ENCODE results near the gene MYBL2.

Gene MYBL2

DNA sequence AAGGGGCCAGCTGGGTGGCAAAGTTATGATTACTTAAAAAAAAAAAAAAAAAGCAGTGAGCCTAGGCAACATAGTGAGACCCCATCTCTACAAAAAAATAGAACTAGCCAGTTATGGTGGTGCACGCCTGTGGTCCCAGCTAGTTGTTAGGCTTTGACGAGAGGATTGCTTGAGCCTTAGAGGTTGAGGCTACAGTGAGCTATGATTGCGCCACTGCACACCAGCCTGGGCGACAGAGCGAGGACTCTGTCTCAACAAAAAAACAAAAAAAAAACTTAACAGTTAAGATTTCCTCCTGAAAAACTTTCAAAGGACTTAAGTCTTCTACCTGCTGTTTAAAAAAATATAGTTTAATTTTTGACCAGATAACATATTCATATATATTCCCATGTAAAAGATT lies 57.5 kb downstream of the MYBL2 start:
- DNase-seq: no peak

DNA sequence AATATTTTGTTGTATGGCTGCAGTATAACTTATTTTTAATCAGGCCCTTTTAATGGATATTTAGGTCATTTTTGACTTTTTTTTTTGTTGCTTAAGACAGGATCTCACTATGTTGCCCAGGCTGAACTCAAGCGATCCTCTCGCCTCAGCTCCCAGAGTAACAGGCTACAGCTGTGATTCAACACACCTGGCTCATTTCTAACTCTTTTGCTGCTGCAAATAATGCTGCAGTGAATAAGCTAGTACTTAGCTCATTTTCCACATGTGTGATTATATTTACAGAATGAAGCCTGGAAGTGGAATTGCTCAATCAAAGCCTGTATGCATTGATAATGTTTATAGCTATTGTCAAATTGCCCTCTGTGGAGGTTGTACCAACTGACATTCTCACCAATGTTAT lies 58.8 kb downstream of the MYBL2 start:
- DNase-seq: peak; percentile 43 to 50

DNA sequence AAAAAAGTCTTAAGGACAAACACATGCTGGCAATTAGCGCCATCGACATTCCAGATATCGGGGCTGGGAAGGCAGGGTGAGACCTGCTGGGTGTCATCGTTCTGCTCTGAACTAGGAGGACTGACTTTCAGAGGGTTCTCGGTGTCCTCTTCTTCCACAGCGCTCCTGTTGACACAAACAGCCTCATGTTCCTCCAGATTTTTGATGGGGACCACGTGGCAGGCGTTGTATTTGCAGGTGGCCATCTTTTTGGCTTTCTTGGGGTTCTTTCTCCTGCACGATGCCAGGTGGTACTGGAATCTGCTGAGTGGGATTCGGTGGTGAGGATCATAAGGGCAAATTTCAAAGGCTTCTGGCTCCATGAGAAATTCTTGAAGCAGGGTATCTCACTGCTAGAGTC lies 59.4 kb downstream of the MYBL2 start:
- DNase-seq: no peak

DNA sequence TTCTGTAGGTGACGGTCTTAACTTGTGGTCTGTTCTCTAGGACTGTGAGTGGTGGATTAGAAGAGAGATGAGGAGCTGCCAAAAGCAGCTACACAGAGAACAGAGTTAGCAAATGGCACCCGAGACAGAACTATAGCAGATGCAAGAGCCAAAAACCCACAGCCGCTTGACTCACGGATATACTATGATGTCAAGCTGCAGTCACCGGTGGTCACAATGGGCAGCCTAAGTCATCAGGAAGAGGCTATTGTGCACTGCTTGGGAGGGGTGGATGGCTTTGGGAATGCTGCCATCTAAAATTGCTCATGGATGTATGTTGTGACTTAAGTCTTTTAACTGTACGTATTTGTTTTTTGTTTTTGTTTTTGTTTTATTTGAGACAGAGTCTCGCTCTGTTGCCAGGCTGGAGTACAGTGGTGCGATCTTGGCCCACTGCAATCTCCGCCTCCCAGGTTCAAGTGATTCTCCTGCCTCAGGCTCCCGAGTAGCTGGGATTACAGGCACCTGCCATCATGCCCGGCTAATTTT lies 60.0 kb downstream of the MYBL2 start, which contains the start of gene GTSF1L:
Gene GTSF1L, minus strand, starts transcription at position 192 of the 528 bp plus-strand sequence. CDS start 308 bp downstream, outside the sequence.
- no peak for DNase-seq

DNA sequence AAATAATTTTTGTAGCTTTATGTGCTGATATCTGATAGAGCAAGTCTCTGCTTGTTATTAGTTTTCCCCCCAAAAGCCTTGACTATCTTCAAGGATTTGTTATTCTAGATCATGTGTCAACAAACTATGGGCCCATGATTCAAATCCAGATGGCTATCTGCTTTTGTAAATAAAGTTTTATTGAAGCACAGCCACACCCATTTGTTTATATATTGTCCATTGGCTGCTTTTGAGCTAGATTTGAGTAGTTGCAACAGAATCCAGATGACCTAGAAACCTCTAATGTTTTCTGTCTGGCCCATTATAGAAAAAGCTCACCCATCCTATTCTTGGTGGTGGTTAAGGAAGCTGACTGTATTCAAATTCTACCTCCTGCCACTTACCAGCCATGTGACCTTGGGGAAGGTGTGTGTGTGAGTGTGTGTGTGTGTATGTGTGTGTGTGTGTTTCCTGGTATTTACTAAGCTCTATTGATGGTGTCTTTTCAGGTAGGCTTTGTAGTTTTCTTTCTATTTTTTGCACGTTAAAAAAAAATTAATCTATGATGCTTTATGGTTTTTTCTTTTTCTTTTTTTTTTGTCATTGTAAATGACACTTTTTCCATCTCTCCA lies 61.2 kb downstream of the MYBL2 start:
- no peak for DNase-seq

DNA sequence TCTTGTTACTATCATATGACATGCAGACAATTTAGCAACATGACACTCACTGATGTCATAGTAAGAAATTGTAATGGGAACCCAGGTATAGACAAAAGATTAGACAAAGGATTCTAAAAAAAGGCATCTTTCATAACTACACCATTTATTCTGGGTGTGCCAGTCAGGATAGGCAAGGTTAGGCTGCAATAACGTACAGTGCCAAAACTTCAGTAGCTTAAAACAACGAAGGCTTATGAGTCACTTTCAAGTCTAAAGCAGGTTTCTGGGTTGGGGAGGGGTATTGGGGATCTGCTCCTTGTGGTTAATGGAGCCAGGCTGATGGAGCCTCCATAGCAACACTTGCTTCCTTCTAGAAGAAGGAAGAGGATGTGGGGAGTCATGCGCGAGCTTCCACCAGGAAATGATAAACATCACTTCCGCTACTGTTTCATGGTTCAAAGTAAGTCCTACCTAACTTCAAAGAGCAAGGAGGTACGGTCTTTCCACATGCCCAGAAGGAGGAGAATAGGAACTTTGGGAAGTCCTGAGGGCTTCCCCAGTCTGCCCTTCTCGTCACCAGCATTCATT lies 61.9 kb downstream of the MYBL2 start:
- no peak for DNase-seq

DNA sequence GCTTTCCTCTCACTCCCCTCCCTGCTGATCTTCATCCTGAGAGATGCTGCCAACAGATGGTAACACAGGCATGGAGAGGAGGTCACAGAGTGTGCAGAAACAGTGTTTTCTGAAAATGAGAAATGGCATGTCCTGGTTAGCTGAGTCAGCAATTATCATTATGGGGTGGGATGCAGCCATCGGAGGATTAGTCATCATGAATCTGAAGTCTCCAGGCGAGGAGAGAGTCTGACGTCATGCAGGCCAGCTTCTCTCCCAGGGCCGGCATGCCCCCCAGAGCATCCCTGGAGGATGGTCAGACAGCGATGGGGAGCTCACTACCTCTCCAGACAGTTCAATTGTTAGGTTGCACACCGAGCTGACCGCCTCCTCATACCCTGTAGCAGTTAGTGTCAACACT lies 64.6 kb downstream of the MYBL2 start:
- no peak for DNase-seq

DNA sequence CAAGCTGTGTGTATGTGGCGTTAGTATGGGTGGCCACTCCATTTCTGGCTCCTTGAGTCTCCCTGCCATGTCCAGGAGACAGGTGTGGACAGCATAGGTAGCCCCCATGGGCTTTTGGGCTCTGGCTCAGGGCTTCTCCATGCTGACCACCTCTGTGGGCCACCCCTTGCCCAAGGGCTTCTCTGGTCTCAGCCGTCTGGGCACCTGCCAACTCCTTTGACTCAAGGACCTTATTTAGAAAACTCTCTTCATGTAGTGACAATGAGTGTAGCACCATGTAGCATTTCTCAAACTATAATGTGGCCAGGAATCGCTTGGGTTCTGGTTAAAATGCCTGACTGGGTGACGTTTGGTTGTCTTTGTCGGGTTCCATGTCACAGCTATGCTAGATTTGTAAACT lies 65.0 kb downstream of the MYBL2 start:
- no peak for DNase-seq

DNA sequence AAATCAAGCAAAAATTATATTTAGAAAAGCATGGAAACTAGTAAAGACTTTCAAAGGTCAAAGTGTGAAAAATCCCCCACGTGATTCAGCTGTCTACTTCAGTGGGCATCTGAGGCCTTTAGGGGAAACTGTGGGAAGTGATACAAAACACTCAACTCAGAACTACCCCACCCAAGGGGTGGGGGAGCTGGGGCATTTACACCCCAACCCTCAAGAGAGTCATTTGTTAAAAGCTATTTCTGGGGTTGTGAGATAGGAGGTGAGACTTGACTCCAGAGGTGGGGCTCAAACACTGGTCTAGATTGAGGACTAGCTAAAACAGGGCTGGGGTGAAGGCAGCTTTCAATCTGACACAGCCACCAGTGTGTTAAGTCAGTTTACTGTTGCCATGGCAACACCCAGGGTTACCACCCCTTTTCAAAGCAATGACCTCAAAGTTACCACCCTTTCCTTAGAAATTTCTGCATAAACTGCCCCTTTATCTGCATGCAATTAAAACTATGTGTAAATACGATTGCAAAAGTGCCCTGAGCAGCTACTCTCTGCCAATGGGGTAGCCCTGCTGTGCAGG lies 69.8 kb downstream of the MYBL2 start:
- DNase-seq: no peak

DNA sequence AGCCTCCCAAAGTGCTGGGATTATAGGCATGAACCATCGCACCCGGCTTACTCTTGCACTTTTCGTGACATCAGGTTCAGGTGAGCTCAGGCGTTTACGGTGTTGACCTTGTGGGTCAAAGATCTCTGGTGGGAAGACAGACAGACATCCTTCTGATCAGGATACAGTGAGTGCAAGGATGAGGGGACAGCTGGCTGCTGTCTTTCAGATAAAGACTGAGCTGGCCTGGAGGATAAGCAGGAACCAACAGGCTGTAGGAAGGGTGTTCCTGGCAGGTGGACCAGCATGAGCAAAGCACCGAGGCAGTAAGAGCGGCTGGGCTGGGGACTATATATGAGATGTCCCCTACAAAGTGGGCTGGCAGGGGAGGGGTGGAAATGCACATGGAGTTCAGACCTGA lies 71.0 kb downstream of the MYBL2 start:
- no peak for DNase-seq

DNA sequence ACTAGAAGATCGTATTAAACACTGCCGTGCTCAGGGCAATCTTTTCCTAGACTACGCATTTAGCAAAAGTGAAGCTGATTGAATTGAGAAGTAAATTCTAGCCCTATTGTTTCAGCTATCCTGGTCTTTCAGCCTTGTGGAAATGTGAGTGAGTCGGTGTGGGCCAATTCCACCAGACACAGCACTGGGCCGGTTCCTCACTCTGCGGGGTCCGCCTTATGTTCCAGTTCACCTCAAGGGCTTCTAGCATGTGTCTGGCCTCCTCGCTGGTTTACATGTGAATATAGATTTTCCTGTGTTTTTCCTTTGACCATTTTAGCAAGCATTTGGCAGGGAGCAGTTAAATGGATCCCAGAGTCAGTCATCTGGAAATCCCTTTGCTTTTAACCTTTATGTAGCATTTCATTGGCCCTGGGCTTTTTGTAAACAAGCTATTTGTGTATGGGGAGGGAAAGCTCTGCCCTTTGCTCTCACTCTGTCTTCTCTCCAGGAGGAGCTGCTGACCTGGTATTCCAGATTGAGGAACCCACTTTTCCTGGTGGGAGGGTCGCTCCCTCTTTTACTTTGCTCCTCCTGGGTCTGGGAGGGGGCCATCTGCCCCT lies 72.3 kb downstream of the MYBL2 start:
- DNase-seq: no peak

DNA sequence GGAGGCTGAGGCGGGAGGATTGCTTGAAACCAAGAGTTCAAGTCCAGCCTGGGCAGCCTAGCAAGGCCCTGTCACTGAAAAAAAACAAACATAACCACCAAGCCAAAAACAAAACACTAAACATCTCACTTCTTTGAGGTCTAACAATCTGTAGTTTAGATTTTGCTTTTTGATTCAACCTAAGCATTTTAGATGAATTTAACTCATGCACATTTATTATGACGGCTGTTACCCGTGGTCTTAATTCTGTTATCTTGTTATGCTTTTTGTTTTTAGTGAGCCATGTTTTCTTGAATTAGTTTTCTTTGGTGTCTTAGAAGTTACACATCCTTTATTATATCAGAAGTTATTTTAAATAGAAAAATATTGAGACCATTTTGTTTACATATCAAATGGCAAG lies 73.7 kb downstream of the MYBL2 start:
- DNase-seq: no peak

DNA sequence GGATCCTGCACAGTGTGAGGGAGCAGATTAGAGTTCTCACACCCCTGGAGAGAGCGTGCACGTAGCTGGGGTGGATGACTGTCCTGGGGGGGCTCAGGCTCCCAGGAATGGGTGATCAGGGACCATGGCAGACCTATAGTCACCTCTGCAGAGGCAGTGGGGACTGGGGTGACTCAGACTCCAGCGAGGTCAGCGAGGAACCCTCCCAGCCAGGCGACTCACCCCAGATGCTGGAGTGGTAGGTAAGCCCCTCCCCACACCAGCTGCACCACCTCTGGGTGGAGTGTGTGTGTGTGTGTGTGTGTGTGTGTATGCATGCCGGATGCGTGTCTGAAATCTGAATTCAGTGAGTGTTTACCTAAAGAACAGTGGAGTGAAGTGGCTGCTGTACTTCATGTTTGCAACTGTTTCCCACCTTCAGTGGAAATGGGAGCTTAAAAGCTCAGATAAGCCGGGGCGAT lies 77.3 kb downstream of the MYBL2 start:
- DNase-seq: no peak

DNA sequence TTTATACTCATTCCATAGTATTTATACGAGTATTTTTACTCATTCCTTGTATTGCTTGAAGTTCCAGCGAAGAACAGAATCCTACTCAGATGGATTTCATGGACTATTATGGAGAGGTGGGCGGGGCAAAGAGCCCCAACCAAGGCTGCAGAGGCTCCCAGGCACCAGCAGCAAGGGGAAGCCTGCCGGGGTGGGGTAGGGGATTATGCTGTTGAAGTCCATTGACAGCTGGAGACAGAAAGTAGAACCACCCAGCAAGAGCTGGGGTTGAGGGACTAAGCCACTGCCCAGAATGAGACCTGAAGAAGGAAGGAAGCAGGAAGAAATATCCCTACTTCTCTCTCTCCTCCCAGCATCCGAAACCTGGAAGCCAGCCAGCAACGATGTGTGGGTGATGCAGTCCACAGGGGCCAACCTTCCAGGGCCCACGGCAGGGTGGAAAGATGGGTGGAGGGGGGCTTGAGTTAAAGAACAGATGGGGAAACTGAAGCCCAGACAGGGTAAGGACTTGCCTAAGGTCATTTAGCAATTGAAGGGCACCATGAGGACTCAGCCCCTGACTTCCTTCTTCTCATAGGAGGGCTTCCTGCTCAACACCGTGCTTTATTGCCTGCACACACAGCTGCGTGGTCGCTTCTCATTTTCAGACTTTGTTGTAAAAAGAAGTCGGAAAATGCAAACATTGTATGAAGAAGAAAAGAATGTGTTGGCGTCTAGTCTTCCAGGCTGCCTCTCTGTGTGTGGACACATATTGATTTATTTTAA lies 78.2 kb downstream of the MYBL2 start:
- no peak for DNase-seq

DNA sequence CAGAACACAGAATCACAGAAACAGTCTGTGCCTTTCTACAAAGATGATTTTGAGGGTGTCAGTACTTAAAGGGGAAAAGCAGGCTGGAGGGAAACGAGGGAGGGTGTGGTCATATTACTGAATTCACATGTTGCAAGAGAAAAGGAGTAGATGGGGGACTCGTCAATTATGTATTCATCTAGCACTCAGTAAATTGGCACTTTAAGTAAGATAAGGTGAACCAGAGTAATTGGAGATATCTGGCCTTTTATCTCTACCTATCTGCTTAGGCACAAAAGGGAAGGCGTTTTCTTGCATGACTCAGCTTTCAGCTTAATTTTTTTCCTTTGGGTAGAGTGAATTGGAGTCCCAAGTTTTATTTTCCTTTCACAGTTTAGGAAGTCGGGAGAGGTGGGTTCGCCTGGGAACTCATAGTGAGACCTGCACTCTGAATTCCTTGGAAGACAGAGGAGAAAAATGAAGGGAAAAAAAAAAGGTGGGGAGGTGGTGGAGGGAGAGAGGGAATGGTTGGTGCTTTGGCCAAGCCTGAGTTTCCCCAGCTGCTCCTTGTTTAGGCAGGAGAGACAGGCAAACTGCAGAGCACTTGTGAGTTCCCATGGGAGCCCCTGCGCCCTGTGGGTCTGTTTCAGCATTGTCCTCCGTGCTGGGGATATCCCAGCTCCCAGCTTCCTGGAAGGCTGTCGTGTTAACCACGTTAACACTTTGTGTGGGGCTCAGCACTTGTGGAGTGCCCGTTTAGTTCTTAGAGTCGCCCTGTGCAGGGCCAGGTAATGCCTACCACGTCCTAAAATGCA lies 79.6 kb downstream of the MYBL2 start:
- no peak for DNase-seq

DNA sequence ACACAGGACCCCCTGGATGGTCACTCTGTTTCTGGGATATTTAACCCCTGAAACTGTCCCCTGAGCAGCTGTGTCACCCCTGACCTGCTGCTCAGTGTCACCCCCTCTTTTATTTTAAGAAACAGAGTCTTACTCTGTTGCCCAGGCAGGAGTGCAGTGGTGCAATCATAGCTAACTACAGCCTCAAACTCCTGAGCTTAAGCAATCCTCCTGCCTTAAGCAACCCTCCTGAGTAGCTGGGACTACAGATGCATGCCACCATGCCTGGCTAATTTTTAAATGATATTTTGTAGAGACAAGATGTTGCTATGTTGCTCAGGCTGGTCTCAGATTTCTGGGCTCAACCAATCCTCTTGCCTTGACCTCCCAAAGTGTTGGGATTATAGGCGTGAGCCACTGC lies 81.4 kb downstream of the MYBL2 start:
- no peak for DNase-seq

DNA sequence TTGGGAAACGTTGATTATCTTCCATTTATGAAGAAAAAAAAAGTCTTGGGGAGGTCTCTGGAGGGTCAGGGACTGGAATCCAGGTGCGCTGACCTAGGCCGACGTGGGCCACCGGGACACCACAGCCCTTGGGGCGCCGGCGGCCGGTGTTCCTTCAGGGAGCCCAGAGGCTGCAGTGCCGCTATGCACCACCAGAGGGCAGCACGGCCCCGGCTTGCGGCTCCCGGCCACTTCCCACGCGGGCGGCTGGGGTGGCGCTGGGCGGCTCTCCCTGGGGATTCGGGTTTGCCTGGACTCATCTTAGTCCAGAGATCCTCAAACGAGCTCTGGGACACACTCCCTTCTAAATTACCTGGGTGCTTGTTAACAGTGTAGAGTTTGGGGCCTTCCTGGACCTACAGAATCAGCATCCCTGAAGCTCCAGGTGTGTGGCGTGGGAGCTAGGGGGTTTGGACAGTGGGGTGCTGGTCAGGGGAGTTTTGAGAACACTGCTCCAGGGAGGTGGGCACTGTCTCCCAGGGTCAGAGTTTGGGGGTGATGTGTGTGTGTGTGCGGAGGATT lies 82.9 kb downstream of the MYBL2 start:
- DNase-seq: peak; percentile 47 to 71

DNA sequence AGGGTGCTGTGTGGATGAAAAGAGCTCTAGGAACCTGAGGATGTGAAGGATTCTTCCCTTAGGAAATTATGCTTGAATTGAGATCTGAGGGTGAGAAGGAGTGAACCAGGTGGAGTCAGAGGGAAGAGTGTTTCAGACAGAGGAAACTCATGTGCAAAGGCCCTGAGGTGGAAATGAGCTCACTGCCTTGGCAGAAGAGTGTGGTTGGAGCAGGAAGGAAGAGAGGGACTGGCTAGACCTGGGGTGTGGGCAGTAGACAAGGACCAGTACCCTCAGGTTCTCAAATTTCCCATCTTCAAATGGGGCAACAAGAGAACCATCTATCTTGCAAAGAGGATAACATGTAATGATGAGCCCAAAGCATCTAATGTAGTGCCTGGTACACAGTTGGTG lies 83.9 kb downstream of the MYBL2 start:
- DNase-seq: no peak

DNA sequence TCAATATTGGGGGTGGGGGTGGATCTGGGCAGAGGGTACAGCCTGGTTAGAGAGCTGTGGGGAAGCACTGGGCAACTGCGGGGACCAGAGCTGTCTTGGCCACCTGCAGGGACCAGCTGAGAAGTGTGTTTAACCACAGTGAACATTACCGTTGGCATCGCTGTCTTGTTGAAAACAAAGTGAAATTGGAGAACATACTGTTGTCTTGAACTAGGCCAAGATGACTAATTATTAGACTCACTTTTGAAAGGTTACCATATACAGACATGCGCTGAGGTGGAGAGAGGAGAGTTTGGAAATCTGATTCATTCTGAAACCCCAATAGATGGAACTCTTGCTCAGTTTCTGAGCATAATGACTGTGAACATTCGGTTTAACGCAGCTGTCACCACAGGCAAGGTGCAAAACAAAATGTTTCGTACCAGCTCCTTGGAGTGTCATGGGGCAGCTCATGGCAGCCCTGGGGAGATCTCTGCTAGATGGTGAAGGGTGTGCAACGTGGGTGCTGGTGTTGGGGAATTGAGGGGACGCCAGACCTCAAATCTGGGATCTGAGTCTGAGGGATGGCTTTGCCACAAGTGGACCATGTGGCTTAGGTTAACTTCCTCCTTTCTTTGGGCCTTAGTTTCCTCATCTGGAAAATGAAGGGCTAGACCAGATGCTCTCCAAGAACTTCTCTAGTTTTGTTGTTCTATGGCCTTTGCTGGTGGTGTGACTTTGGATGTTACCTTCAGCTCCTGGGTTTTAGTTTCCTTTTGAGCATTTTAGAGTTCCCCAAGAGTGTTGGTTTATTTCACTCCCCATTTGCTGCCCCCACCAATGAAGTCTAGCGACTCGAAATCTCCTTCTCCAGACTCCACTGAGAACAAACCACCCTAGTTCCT lies 84.5 kb downstream of the MYBL2 start:
- no peak for DNase-seq

DNA sequence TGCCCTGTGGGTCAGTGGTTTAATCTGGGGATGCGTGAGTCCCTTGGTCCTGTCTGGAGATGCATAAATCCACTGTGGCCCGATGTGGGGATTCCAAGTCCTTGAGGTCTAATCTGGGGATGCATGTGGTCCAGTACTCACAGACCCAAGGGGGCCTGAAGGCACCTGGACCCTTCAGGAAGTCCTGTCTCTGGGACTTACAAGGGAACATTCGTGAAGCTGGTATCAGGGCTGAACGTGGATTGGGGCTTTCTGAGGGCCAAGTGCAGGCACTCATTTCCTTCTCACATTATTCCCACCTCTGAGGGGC lies 85.1 kb downstream of the MYBL2 start:
- DNase-seq: no peak

Measured in NCI-H1930 (cell line).